Brain pericyte (primary cell): ENCODE results near the gene ANKRD30BL.
"Not testable (repeated sequence)": the region's sequence is repeated elsewhere in the genome, so short reads cannot be mapped to it uniquely, and the experiment has no call there.

Experiments used
- DNase-seq: peaks from one replicate; pipeline ENCODE4 v3.0.0-alpha.2; 2012; ENCODE audit warnings: low read depth, low spot score

ANKRD30BL gene, protein sequence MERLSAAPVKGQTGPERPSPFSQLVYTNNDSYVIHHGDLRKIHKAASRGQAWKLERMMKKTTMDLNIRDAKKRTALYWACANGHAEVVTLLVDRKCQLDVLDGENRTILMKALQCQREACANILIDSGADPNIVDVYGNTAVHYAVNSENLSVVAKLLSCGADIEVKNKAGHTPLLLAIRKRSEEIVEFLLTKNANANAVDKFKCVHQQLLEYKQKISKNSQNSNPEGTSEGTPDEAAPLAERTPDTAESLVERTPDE

DNA sequence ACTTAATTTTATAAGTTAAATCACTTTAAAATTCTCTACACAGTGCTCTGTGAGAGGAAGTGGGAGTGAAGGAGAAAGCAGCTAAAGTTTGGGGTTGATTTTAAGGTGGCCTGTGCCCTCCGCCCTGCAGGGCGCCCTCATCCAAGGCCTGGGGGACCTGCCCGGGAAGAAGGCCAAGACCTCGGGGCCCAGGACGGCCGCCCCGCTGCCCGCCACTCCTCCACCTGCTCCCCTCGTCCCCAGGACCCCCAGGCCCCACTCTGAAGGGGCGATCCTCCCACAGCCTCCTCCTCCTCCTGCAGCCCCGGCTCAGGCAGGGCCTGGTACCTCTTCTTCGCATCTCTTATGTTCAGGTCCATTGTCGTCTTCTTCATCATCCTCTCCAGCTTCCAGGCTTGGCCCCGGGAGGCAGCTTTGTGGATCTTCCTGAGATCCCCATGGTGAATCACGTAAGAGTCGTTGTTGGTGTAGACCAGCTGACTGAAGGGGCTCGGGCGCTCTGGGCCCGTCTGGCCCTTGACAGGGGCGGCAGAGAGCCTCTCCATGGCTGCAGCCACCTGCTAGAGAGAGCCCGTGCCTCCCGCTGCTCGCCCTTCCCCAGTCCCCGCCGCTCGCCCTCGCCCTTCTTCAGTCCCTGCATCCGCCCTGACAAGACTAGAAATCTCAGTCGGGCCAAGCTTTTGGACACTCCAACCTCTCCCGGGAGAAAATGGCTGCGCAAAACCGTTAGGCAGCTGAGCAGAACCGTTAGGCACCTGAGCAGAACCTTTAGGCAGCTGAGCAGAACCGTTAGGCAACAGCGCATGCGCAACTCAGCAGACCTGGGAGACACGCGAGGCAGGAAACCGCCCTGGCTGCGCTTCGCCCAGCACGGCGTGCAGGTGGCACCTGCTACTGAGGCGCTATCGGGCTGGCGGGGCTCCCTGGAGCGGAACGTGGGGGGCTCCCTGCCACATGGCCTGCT lies at the start of gene ANKRD30BL:
ANKRD30BL (minus strand) TSS at position 792 of the 964 bp plus-strand sequence; CDS start at position 545, 247 bp downstream.
- DNase-seq: not testable (repeated sequence)

DNA sequence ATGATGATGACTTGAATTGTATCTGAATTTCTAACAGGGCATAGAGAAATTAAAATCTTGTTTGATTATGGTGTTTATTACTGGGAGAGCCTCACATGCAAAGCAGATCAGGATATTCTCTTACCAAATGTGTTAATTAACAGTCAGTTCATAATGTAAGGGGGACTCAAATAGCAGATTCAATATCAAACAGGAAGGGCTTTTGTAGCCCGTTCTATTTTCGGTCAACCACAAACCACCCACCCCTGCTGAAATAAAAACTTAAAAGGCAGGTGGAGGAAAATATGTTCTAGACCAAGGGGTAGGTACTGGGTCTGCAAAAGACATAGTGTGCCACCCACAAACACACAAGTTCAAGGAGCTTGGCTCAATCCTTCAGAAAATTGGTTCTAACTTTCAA lies 41.1 kb upstream of the ANKRD30BL start:
- not testable (repeated sequence) for DNase-seq

DNA sequence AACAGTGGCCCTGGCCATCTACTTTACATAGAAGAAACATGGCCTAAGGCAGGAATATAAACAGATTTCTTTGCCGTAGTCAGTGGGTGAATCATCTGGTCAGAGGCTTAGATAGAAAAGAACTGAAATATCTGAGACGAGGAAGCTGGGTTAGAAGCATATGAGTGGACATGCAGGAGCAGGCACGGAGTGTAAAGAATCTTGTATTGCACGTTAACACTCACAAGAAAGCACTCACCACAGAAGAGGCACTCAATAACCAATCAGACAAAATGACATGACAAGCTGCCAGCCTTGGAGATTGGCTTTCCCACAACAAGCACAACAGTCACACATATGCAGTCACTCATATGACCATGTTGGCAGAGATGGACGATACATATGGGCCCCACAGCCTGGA lies 31.1 kb upstream of the ANKRD30BL start:
- DNase-seq: not testable (repeated sequence)

GRCh38 chr2:132167100-132167499 lies 5.3 kb upstream of the ANKRD30BL start:
- not testable (repeated sequence) for DNase-seq

- not testable (repeated sequence) for DNase-seq
Measured at GRCh38 chr2:132162125-132162660, 441 bp upstream of the ANKRD30BL start.

DNA sequence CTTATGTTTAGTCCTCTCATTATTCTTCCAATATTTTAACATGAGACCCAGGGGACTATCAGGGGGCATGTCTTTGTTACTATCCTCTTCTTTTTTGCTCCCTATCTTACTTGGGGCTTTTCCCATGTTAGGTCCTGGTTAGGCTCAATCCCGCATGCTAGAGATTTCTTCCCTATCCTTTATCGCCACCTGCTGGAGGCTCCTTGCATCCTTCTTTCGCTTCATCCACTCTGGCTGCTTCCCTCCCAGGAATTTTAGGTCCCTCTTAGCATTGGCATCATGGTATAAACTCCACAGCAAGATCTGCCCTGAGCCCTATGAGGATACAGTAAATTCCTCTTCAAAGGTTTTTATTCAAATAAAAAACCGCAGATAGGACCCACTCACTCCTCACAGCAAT lies 15.0 kb downstream of the ANKRD30BL start:
- DNase-seq: not testable (repeated sequence)
